IPS DF 6.9 (cell line): ENCODE measurements around the gene PIAS3.

Experiments used
- DNase-seq: peaks from one replicate; pipeline ENCODE4 v3.0.0-alpha.2; 2013; ENCODE audit warnings: low read depth, low spot score
- H3K27ac ChIP-seq: one replicate; pipeline ENCODE4 v1.5.1; 2013; ENCODE audit warnings: low read length, control low read depth
- H3K27me3 ChIP-seq: 2 replicates; pipeline ENCODE4 v1.6.1; 2013; ENCODE audit warnings: mild to moderate bottlenecking, low read length; ENCODE audit not compliant: control insufficient read depth, insufficient read depth
- H3K36me3 ChIP-seq: 2 replicates; pipeline ENCODE4 v1.6.1; 2013; ENCODE audit warnings: low read length; ENCODE audit not compliant: control insufficient read depth, insufficient read depth
- H3K4me1 ChIP-seq: 2 replicates; pipeline ENCODE4 v1.6.1; 2013; ENCODE audit warnings: low read length; ENCODE audit not compliant: control insufficient read depth, insufficient read depth
- H3K4me3 ChIP-seq: 2 replicates; pipeline ENCODE4 v1.5.1; 2013; ENCODE audit warnings: mild to moderate bottlenecking, low read length
- H3K9me3 ChIP-seq: 2 replicates; pipeline ENCODE4 v1.6.1; 2013; ENCODE audit warnings: low read length, inconsistent platforms; ENCODE audit not compliant: control insufficient read depth, insufficient read depth
- WGBS: extraction: QIAGEN DNeasy Blood & Tissue Kit; methylation state at CpG from one replicate; pipeline ENCODE4 v1.1.7; 2013; ENCODE audit warnings: mixed read lengths, missing lambda C conversion rate; ENCODE audit not compliant: insufficient read length, insufficient coverage; 5-methylcytosine and 5-hydroxymethylcytosine counted together

The PIAS3 gene

DNA sequence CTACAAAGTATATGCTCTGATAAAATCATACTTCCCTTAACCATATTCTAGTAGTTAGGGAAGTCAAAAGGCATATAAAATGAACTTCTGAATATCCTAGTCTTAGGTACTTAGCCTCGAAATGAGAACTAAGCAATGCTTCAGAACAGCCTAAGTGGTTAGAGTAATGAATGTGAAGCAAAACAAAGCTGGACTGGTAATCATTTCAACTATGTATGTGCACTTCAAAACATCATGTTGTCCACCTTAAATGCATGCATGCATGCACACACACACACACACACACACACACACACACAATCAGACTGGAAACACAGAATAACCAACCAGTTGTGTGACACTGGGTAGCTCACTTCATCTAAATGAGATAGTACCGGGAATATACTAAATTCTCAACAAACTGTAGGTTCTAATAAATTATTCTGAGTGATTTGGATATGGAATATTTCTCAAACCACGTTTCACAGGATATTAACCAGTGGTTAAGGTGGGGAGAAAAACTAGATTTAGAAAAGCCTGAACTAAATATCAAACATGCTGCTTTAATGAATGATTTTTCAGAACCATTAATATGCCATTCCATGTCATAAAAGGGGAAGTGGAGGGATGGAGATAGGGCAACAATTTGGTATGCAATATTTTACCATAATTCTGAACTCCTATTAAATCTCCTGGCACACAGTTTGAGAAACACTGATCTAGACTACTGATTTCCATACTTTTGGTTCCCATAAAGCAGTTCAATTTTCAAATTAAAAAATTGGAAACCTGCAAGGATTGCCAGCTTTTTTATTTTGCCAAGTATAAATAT lies 54.4 kb downstream of the PIAS3 start:
- Histone ChIP-seq H3K9me3 (no peaks in the 10 kb centered on the region), H3K36me3 (no peaks in the 10 kb centered on the region), H3K4me3 (no peak overlapping the region), H3K27me3 (no peaks in the 10 kb centered on the region), H3K27ac (no peak overlapping the region), H3K4me1 (no peaks in the 10 kb centered on the region; the same call in 1 of the 2 replicates)
- DNase-seq = no peak
- no CpG with 5 or more reads among the region's 3 CpGs for WGBS

- Histone ChIP-seq H3K4me3 (no peak overlapping the region), H3K36me3 (no peaks in the 10 kb centered on the region), H3K27ac (no peak overlapping the region), H3K4me1 (no peaks in the 10 kb centered on the region; the same call in 1 of the 2 replicates), H3K27me3 (no peaks in the 10 kb centered on the region), H3K9me3 (no peaks in the 10 kb centered on the region)
- DNase-seq = no peak
- no CpG with 5 or more reads among the region's 2 CpGs for WGBS
Measured at GRCh38 chr1:145799806-145800205, 59.1 kb downstream of the PIAS3 start.
